GM19372 (cell line): ENCODE data around the gene EPB41L4A.
"Not testable (repeated sequence)": the region's sequence is repeated elsewhere in the genome, so short reads cannot be mapped to it uniquely, and the experiment has no call there.

Experiments used
- ATAC-seq: cut with Tn5 transposase; IDR thresholded peaks from one replicate; pipeline ENCODE4 v1.9.1; 2021; ENCODE audit warnings: mild to moderate bottlenecking, low read depth, moderate library complexity; ENCODE audit not compliant: unreplicated experiment

EPB41L4A gene

DNA sequence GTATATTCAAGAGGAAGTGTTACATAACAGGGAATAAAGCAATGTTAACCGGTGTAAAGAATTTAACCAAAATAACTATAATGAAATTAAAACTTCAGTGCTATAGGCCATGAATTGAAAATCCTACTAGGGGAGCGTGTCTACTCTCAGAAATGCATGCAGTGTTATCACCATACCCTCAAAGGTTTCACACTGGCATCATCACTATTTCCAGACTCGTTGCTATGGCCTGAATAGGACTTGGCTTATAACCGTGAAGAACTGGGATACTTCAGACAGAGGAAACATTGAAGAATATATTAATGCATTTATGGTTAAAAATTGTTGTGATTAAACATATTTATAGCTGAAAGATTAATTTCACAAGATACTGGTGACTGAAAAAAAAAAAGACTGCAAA lies 154.9 kb downstream of the EPB41L4A start:
- ATAC-seq = no peak

DNA sequence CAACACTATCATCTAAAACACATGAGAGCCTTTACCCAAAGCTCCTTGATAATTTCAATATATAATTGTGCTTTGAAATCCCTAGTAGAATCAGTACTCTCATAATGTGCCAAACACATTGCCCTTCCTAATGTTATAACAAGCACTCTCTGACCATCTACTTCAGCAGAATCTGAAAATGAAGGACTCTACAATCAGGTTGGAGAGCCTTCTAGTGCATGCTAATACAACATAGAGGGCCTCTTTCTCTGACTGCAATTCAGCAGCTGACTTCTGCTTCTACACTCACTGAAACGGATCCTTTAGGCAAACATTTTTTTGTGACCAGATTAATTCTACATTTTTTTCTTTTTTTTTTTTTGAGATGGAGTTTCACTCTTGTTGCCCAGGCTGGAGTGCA lies 155.6 kb downstream of the EPB41L4A start:
- ATAC-seq = no peak

DNA sequence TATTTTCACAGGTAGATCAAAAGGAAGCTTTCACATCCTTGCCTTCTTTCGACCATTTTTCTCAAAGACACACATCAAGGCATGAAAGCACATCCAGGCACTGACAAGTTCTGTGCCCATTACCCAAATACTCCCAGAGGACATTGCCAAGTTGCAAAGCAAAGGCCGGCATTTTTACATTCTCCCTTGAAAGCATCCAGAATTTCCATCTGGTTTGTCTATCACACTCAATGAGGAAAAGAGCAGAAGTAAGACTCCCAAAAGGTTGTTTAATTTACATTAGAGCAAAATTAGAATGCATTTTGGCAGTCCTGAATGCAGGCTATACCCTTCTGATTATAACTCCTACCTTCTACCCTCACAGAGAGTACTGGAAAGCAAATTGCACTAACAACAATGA lies 160.5 kb downstream of the EPB41L4A start:
- ATAC-seq = no peak

DNA sequence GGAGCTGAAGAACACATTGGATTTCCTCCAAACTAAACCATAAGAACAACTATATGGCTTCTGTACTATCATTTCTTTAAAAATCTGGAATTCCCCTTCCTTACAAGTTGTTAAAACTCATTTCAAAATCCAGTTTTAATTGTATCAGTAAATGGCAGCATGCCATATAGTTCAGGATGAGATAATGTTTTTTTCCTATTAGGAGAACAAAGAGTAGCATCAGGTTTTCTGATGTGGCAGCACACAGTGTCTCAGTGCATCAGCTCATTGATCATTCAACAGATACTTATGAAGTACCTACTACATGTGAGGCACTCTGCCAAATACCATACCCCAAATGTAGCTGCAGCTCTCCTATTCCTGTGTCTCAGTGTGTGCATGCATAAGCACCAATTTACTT lies 161.1 kb downstream of the EPB41L4A start:
- ATAC-seq = no peak

DNA sequence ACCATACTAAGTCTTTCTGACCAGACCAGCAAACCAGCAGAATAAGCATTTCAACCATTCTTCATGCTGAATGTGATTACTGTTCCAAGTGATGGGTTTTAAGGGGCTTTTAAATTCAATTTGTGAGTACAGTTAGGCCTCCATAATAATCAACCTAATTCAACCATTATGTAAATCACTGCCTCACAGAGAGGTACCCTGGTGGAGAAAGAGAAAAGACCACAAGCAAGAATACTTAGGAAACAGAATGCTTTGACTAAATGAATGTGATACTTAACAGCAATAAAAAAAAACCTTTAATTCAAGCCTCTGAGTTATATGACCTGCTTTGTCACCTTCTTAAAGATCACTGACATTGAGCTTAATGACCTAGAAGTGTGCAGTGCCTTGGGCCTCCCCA lies 162.1 kb downstream of the EPB41L4A start:
- no peak for ATAC-seq

DNA sequence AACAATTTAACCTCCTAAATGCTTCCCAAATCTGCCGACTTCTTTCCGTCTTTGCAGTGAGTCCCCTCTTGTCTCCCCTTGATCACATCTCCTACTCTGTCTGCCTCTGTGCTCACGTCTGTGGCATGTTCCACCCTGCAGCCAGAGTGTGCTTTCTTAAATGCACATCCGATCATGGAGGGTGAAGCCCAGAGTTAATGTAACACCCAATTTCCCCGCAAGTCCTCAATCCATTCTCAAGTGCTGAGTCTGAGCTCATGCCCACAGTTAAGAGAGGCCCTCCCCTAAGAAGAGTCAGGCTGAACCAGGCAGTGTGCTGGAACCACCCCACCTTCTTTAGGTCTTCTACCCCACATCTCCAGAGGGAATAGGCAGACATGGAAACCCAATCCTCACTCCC lies 164.8 kb downstream of the EPB41L4A start:
- ATAC-seq = no peak

DNA sequence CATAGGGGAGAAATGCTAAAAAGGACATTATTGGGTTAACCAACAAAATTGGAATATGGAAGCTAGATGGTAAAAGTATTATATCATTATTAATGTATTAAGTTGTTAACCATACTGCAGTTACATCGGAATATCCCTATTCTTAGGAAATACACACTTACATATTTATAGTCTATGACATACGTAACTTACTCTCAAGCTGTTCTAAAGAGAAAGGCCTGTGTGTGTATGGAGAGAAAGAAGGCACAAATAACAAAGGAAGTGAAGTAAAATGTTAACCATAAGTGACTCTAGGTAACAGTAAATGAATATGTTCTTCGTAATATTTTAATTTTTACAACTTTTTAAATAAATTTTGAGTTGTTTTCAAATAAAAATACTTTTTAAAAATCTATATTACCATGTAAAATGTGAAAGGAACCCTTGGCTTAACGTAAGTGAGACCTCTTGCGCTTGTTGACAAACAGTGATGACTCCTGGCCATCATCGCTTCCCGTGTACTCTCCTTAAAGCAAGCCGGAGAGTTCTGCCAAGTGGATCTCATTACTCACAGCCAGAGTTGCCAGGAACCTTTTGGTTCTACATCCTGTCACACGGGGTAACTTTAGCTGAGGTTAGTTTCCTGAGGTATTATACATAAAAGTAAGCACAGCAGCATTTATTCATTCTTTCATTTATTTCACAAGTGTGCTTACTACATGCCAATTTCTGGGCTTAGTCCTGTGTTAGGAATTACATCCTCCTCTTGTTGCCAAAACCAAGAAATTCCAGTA lies 165.4 kb downstream of the EPB41L4A start:
- ATAC-seq = no peak

DNA sequence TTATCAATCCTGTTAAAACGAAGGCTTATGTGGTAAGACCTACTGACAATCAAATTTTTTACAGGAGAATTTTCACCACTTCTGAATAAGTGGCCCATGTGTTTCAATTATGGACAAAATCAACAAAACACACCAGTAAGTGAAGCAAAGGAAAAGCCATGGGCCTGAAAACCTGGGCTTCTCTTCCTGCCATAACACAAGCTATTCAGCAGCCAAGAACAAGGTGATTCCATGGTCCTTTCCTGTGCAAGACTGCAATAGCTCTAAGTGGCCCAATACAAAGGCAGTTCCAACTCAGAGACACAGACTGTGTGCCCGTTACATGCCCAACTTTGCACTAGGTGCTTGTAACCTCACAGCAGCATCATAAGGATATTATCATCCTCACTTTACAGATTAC lies 168.5 kb downstream of the EPB41L4A start:
- ATAC-seq = no peak

DNA sequence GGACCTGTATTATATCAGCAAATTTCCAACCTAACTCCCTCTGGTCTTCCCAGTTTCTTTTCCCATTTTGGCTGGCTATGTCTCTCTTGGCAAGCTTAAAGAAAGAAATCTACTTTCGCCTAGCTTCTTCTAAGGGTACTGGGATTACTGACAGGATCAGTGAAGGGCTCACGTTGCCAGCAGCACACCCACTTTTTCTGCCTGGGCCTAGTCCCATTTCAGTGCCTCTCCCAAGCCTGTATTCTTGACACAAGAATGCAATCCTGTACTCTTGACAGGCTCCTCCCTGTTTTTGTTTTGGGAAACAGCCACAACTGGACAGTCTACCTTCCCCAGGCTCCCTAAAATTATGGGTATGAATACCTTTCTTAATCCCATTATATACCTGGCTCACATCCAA lies 170.5 kb downstream of the EPB41L4A start:
- ATAC-seq = no peak

DNA sequence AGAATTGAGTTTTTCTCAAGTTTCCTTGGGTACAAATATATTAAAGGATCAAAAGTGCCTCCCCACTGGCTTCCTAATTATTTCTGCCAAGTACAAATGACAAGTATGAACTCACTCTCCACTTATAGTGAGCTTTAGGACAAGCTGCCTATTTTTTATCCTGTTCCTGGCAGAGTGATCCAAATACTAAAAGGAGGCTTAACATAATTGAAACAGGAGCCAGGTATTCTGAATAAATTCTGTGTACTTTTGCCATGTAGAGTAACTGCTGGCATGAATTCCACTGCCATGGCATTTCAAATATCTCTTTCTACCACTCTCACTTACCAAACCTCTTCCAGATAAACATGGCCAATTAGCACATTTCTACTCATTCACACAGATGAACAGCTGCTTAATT lies 171.1 kb downstream of the EPB41L4A start:
- ATAC-seq = no peak

DNA sequence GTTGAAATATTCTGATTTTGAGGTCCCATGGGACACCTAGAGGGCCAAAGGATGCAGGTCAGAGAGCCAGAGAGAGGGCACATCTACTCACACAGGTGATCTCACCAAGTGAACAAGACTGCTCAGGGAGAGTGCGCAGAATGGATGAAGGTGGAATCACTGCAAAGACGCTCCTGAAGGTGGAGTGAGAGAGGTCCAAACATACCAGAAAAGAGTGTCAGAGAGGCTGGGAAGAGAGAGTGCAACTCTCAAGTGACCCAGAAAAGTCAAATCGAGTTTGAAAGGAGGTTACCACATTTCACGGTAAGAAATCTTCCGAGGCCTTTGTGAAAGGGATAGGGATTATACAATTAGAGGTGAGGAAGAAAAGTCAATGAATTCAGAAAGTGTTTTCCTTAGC lies 173.4 kb downstream of the EPB41L4A start:
- ATAC-seq = no peak

DNA sequence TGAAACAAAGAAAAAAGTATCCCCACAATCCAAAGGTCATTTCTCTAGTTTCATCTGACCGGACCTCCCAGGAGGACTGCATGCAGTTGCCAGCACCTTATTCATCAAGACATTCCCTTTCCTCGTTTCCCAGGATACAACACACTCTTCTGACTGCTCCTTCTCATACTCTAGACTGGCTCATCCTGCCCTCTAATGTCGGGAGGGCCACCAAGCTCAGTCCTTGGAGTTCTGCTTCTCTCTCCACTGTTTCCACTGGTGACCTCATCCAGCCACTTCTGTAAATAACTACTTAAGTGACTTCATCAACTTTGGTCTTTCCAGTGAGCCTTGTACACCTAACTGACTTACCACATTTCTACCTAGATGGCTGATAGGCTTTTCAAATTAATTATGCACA lies 179.1 kb downstream of the EPB41L4A start:
- ATAC-seq = no peak

DNA sequence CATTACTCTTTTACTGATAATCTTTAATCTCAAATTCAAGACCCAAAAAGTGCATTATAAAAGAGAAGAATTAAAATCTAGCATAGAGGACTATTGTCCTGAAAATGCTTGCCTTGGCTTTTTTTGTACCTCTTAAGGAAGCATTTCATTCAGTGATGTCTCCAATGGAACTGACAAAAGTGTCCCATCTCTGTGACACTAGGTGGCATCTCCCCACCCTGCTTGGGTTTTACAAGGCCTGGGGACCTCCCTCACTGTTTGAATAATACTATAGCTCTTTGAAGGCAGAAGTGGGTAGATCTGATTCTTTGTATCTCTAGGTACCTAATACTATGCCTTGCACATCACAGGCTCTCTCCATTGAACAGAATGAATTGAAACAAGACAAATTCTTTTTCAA lies 180.6 kb downstream of the EPB41L4A start:
- ATAC-seq = no peak

DNA sequence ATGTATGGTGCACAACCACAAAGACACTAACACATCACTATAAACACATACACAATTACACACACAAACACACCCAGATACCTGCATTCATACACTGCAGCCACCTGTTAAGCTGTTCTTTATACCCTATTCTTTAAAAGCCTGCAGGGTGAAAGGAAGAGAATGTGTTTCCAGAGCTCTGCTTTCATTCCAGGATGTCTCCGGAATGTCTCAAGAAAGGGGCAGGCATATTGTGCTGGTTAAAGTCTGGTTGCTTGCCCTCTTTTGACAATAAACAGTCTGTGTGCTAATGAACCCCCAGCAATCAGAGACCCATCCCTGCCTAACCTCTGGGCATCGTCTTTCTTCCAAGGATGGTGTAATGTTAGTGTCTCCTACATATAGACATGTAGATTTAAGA lies 181.6 kb downstream of the EPB41L4A start:
- ATAC-seq = no peak

DNA sequence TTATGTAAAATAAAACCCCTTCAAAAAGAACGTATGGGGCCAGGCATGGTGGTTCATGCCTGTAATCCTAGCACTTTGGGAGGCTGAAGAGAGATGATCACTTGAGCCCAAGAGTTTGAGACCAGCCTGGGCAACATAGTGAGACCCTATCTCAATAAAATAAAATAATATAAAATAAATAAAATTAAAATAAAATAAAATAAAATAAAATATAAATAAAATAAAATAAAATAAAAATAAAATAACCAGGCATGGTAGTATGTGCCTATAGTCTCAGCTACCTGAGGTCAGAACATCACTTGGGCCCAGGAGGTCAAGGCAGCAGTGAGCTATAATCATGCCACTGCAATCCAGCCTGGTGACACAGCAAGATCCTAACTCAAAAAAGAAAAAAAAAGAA lies 185.1 kb downstream of the EPB41L4A start:
- ATAC-seq = no peak

DNA sequence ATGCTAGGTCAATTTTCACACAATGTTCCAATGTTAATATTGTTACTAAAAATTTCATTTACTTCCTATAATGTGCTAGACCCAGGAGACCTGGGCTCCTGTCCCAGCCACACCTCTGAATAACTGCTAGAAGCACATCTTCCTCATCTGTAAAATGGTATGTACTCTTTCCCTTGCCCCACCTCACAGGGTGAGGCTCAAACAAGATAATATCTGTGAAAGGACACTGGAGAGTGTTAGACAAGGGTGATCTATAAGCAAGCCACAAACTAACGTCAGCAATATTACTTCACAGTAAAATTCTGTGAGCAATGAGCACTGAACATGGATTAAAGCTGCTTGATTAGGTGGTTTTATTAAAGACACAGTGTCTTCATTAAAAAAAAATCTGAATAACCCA lies 186.4 kb downstream of the EPB41L4A start:
- ATAC-seq = no peak

DNA sequence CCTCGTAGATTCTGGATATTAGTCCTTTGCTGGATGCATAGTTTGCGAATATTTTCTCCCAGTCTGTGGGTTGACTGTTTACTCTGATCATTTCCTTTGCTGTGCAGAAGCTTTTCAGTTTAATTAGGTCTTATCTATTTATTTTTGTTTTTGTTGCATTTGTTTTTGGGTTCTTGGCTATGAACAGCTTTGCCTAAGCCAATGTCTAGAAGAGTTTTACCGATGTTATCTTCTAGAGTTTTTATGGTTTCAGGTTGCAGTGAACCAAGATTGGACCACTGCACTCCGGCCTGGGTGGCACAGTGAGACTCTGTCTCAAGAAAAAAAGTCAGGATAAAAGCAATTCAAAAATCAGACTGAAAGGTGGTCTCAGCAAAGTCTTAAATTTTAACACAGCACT lies 188.5 kb downstream of the EPB41L4A start:
- ATAC-seq = no peak

DNA sequence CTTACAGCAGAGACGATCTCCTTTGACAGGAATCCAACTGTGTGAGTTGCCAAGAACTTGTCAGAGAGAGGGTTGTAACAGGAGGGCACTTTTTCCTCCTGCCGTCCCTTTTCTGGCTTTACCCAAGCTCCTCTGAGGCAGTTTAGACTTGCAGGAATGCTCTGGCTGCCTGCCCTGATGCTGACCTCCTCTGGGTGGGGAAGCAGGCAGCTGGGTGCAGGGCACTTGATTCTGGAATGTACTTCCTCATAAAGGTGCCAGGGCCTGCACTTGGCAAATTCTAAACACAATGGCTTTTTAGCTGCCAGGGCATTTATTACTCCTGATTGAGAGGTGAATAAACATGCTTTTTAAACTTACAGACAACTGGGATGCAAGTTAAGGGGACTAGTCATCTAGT lies 190.4 kb downstream of the EPB41L4A start:
- ATAC-seq = no peak

DNA sequence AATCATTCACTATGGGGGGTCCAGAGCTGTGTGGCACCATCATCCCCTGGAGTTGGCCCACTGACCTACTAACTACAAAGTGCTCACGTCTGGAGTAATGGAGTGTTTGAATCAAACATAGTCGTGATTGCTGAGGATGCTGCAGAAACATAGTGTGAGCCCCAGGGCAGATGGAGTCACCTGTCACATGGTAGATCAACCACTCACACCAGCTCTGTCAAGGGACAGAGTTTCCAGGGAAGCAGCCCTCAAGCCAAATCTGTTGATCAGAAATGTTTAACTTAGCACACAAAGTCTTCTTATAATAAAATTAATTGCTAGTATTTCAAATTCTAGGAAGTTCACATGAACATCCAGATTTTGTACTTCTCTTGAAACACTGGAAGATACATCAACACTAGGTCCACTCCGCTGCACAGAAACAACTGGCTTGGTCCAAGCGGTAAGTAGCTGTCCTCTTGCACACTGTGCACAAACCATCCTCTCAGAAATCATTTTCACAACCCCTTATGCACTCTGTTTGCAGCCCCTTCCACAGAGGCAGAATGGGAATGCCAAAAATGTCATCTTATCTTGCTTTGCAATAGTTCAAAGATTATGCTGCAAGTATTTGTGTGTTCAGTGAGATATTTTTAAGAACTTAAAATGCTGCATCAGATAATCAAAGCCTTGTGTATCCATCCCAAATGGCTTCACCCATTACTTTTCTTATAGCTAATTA lies 191.0 kb downstream of the EPB41L4A start:
- ATAC-seq = no peak

DNA sequence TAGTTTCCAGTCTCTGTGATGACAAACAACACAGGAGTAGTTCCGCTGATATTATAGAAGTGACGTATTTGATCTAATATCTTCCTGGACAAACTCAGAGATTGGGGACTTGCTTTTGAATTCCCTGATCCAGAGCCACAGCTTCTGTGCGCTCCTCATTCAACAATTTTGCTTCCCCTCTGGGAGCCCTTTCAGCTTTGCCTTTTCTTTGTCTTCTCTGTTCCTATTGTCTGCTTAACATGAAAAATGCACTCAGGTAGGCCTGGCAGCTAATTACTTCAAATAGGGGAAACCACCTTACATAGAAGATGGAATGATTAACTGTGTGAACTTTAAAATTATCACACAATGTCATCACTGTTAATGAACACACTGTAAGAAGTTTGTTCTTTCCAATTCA lies 192.9 kb downstream of the EPB41L4A start:
- no peak for ATAC-seq

DNA sequence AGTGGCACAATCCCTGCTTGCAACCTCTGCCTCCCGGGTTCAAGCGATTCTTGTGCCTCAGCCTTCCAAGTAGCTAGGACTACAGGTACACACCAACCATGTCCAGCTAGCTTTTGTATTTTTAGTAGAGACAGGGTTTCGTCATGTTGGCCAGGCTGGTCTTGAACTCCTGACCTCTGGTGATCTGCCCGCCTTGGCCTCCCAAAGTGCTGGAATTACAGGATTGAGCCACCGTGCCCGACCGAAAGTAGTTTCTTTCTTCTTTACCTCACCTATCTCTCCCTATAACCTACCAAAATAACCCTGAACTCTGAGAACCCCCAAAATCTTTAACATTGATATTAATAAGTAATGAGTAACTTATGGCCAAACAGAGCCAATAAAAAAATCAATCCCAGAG lies 196.1 kb downstream of the EPB41L4A start:
- not testable (repeated sequence) for ATAC-seq

DNA sequence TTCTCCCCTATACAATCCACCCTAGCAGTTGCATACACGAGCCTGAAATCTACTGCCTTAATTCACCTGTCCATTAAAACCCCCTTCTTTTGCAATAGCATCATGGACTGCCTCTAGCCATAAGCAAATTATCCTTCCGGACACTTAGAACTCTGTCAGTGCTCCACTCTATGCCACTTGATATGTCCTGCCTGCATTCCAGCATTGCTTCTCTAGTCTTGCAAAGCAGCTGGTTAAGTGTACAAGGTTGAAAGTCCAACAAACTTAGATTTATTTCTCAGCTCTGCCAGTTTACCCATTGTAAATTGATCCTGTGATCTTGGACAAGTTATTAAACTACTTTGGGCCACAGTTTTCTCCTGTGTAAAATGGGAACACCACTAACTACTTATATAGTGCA lies 197.9 kb downstream of the EPB41L4A start:
- ATAC-seq = no peak
